OCI-LY7 (cell line): ENCODE measurements around the gene KTN1. TPM values are rescaled to one million over a fixed set of nuclear protein-coding genes. Genes with fewer than 3 reads are reported as not detected.

ENCODE experiments used
- BruUV-seq: library from RNA; stranded (reverse); fragments of 400-500 nt; replicated peaks from 2 replicates; lab custom pipeline; 2021; lab: Mats Ljungman, UMichigan
- CTCF ChIA-PET: fragments of 300-600 bp; sonication (Branson Sonifier 250); formaldehyde crosslinking; loops from one replicate; lab custom pipeline; 2022; ENCODE audit warnings: antibody characterized with exemption; ENCODE audit not compliant: unreplicated experiment; lab: Charles Lee
- POLR2A ChIA-PET: fragments of 300-600 bp; sonication (Branson Sonifier 250); formaldehyde crosslinking; loops from one replicate; lab custom pipeline; 2022; ENCODE audit warnings: antibody characterized with exemption; lab: Charles Lee
- DNase-seq: peaks from one replicate; pipeline ENCODE4 v3.0.0-alpha.2; 2015; ENCODE audit warnings: low spot score
- H2AFZ ChIP-seq: fragments of 200-600 bp; sonication (generic), shearing (Covaris generic); 2 replicates; pipeline ENCODE4 v1.6.1; 2014; ENCODE audit warnings: mild to moderate bottlenecking, antibody characterized with exemption, low read length, moderate library complexity
- H3K27ac ChIP-seq: fragments of 200-600 bp; sonication (generic); 2 replicates; pipeline ENCODE4 v1.5.1; 2014; ENCODE audit warnings: mixed run types, low read depth, mild to moderate bottlenecking, moderate library complexity, low read length, inconsistent platforms; ENCODE audit not compliant: poor library complexity, severe bottlenecking
- H3K36me3 ChIP-seq: fragments of 200-600 bp; sonication (generic); 2 replicates; pipeline ENCODE4 v1.6.1; 2014; ENCODE audit warnings: mild to moderate bottlenecking, antibody characterized with exemption, low read length, moderate library complexity, mixed read lengths; ENCODE audit not compliant: insufficient read depth
- H3K4me1 ChIP-seq: fragments of 200-600 bp; sonication (generic); 2 replicates; pipeline ENCODE4 v1.5.1; 2014; ENCODE audit warnings: mild to moderate bottlenecking, low read length; ENCODE audit not compliant: insufficient read depth, poor library complexity, severe bottlenecking
- H3K4me2 ChIP-seq: fragments of 200-600 bp; sonication (generic); 2 replicates; pipeline ENCODE4 v1.6.1; 2014; ENCODE audit warnings: mild to moderate bottlenecking, low read length
- H3K4me3 ChIP-seq: fragments of 200-600 bp; sonication (generic); 2 replicates; pipeline ENCODE4 v1.5.1; 2014; ENCODE audit warnings: mild to moderate bottlenecking, low read depth, low read length; ENCODE audit not compliant: poor library complexity, severe bottlenecking
- H3K79me2 ChIP-seq: fragments of 200-600 bp; sonication (generic); 2 replicates; pipeline ENCODE4 v1.6.1; 2016; ENCODE audit warnings: low read depth, mild to moderate bottlenecking, low read length, moderate library complexity, mixed read lengths; ENCODE audit not compliant: insufficient read depth
- H3K9me2 ChIP-seq: fragments of 200-600 bp; sonication (generic); 2 replicates; pipeline ENCODE4 v1.6.1; 2016; ENCODE audit warnings: mild to moderate bottlenecking, low read length, mixed read lengths; ENCODE audit not compliant: insufficient read depth
- H3K9me3 ChIP-seq: fragments of 200-600 bp; sonication (generic); 2 replicates; pipeline ENCODE4 v1.6.1; 2014; ENCODE audit warnings: mild to moderate bottlenecking, mixed run types, low read length, mixed read lengths
- H4K20me1 ChIP-seq: fragments of 200-600 bp; sonication (generic); 2 replicates; pipeline ENCODE4 v1.6.1; 2014; ENCODE audit warnings: mild to moderate bottlenecking, antibody characterized with exemption, low read length, moderate library complexity, mixed read lengths; ENCODE audit not compliant: insufficient read depth
- EZH2phosphoT487 ChIP-seq: fragments of 200-600 bp; sonication (generic); IDR thresholded peaks from 2 replicates; pipeline ENCODE4 v1.6.1; 2018; ENCODE audit warnings: low read depth, borderline replicate concordance, mild to moderate bottlenecking, mixed run types, antibody characterized with exemption, low read length, moderate library complexity, mixed read lengths
- intact Hi-C: fragments of 100-400 bp; cut with micrococcal nuclease; formaldehyde crosslinking; loops from one replicate; pipeline ENCODE4 v1.10.0; 2022; ENCODE audit not compliant: unreplicated experiment
- total RNA-seq, 2 experiments: library from RNA; depleted of rRNA in 1 of 2; stranded (reverse); fragments of >200 nt in 1 of 2; shearing (Covaris generic) in 1 of 2; gene quantifications; 2 replicates each; pipeline ENCODE4 v1.2.3, GENCODE V29; 2014 to 2022
- TF ChIP-seq, protein P1 (sequence below): fragments of 200-600 bp; sonication (generic); conservative IDR thresholded peaks from 2 replicates; pipeline ENCODE4 v1.5.1; 2014; ENCODE audit warnings: mild to moderate bottlenecking, antibody characterized with exemption, low read length, moderate library complexity, mixed read lengths

The KTN1 gene
- total RNA-seq, 2 experiments from 2014 or later = 60.6 to 124 TPM

DNA sequence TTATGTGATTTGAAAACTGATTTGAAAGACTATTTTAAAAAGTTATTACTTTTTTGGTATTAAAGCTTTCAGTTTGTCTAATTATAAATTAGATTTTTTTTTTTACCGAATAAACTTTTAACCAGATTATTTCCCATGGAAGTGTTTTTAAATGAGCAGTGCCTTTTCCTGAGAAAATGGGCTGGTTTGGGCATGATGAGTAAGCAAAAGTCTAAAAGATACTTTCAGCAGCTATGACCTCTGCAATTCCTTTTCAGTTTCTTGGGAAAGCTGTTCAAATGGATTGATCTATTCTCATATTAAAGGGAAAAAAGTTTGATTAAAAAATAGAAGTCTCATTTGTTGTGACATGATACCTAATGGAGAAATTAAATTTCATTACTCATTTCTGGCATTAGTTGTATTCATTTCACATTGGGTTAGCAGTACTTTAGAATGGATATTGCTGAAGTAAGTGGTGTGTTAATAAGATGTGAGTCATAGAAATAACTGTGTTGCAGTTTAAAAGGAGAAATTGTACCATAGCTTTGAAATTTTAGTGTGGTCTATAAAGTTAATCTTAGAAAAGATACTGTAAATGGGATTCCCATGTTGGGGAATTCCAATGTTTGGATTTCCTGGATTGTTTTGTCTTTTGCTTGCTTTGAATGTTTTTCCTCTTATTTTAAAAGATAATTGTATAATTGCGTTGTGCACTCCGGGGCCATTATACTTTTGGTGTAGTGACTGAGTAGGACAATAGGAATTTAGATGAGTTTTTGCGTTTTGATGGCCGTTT, 21.0 kb downstream of the KTN1 start:
- Histone ChIP-seq H3K79me2 (peaks cover 80% of the 10 kb centered on the region), H3K4me3 (no peak overlapping the region), H3K36me3 (peaks cover 18% of the 10 kb centered on the region), H3K4me1 (no peaks in the 10 kb centered on the region), H3K9me2 (no peaks in the 10 kb centered on the region), H2AFZ (no peak overlapping the region), H3K27ac (no peak overlapping the region), H4K20me1 (0 out of 2 replicates have a peak, but pooled peaks cover 17% of the 10 kb centered on the region), H3K4me2 (no peak overlapping the region), H3K9me3 (no peaks in the 10 kb centered on the region; the same call in 1 of the 2 replicates)
- CTCF ChIA-PET = no interaction called here
- BruUV-seq = no TSS peak
- TF ChIP-seq, protein P1, sequence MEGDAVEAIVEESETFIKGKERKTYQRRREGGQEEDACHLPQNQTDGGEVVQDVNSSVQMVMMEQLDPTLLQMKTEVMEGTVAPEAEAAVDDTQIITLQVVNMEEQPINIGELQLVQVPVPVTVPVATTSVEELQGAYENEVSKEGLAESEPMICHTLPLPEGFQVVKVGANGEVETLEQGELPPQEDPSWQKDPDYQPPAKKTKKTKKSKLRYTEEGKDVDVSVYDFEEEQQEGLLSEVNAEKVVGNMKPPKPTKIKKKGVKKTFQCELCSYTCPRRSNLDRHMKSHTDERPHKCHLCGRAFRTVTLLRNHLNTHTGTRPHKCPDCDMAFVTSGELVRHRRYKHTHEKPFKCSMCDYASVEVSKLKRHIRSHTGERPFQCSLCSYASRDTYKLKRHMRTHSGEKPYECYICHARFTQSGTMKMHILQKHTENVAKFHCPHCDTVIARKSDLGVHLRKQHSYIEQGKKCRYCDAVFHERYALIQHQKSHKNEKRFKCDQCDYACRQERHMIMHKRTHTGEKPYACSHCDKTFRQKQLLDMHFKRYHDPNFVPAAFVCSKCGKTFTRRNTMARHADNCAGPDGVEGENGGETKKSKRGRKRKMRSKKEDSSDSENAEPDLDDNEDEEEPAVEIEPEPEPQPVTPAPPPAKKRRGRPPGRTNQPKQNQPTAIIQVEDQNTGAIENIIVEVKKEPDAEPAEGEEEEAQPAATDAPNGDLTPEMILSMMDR = no peak
- no peak for TF ChIP-seq EZH2phosphoT487
- POLR2A ChIA-PET = interaction anchor here (0.8 to 1.4 kb wide), 2 partner anchors 10 to 13 kb away, joined by 3 to 4 read pairs; no protein-coding TSS in a partner anchor
- no peak for DNase-seq
- intact Hi-C loops = no loop called here

DNA sequence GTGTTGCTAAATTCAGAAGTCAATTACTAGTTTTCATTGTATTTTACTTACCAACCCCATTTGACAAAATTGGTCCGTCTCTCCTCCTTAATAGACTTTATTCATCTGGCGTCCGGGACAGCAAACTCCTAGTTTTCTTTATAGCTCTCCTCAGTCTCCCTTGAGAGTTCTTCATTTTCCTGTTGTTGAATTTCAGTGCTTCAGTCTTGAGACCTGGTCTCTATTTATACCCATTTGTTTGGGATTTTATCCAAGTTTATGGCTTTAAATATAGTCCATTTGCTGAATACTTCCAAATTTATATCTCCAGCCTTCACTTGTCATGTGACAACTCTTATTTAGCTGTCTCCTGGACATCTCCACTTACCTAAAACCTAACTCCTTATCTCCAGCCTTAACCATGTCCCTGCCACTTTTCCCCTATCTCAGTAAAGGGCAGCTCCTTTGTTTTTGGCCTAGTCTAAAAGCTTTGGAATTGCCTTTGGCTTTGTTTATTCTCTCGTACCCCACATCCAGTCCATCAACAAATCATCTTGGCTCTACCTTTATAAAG, 23.5 kb downstream of the KTN1 start:
- H3K27ac ChIP-seq = no peak overlapping the region
- no peak for DNase-seq
- 0 out of 2 replicates have a peak, but pooled peaks cover 17% of the 10 kb centered on the region for H4K20me1 ChIP-seq
- BruUV-seq = no TSS peak
- CTCF ChIA-PET = no interaction called here
- no peak overlapping the region for H3K4me3 ChIP-seq
- peaks cover 79% of the 10 kb centered on the region for H3K79me2 ChIP-seq
- H3K9me3 ChIP-seq = no peaks in the 10 kb centered on the region
- no peak for TF ChIP-seq EZH2phosphoT487
- TF ChIP-seq, protein P1 = no peak
- no peaks in the 10 kb centered on the region for H3K4me1 ChIP-seq
- H2AFZ ChIP-seq = no peak overlapping the region
- H3K9me2 ChIP-seq = no peaks in the 10 kb centered on the region
- peaks cover 18% of the 10 kb centered on the region for H3K36me3 ChIP-seq
- POLR2A ChIA-PET = interaction anchor here (0.7 to 1.3 kb wide), 3 partner anchors 10 to 1787 kb away, joined by 3 to 4 read pairs (median 3); partner anchors contain the start of gene NAA30
- intact Hi-C loops = no loop called here
- no peak overlapping the region for H3K4me2 ChIP-seq
